NCI-H524 treated with DMSO at 0.1 percent for 48 hours (cell line): ENCODE measurements around the gene NBPF26.
"Not testable (repeated sequence)": the region's sequence is repeated elsewhere in the genome, so short reads cannot be mapped to it uniquely, and the experiment has no call there.

ENCODE experiments used
- DNase-seq: peaks from one replicate; lab custom pipeline; 2025; lab: John Stamatoyannopoulos, UW

Gene NBPF26

DNA sequence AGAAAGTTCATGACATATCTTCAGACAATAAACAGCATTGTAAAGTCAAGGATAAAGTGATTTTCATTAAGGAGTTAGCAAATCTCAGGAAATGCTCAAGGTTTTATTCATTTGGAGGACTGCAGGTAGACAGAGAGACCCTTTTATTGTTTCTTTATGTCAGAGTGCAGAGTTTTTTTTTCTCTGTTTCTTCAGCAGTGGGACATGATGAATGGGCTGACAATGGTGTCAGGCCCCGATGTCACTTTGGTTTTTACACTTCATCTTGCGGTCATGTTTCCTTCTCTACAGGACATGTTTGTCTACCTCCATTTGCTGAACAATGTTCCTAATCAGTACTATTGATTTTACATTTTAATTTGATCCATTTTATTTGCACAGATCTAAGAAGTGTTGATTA lies 134.4 kb downstream of the NBPF26 start:
- not testable (repeated sequence) for DNase-seq

DNA sequence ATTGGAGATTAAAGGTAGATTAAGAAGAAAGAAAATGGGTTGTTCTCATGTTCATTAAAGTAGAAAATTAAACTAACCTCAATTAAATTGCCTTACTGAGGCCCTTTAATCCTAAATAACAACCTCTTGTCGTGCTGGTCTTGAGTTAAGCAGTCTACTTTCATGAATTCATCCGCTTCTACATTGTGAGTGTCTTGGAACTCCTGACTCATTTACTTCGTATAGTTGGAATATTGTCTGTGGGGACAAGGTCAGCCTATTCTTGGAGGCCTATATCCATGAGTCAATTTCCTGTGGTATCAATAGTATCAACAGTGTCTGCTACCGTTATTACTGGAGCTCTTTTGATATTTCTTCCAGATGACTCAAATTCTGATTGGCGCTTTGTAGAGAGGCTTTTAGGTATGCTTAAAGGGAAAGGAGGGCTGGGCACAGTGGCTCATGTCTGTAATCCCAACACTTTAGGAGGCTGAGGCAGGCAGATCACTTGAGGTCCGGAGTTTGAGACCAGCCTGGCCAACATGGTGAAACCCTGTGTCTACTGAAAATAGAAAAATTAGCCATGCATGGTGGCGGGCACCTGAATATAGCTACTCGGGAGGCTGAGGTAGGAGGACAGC lies 136.0 kb downstream of the NBPF26 start:
- DNase-seq = not testable (repeated sequence)

DNA sequence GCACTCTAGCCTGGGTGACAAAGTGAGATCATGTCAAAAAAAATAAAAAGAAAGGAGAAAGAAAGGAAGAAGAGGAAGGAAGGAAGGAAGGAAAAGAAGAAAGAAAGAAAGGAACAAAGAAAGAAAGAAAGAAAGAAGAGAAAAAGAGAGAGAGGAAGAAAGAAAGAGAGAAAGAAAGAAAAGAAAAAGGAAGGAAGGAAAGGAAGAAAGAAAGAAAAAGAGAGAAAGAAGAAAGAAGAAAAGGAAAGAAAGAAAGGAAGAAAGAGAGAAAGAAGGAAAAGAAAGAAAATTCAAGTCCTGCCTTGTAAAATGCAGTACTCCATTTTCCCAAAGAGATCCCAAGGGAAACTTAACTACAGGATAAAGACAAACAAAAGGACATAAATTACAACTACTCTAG lies 154.5 kb downstream of the NBPF26 start:
- DNase-seq = not testable (repeated sequence)

DNA sequence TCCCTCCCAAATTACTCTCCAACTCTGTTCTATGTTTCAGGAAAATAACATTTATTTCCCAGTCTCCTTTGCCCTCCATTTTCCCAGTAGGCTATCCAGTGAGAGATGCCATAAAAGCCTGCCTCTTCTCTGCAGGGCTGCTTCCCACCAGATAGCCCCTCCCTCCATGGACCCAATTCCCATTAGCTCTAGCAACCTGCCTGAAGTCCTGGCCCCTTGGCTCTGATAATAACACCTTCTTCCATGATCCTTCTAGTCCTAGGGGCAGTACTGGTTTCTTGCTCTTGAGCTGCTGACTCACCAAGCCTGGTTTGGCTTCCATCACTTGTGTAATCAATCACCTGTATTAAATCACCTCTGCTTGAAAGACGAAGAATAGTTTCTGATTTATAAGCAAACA lies 156.3 kb downstream of the NBPF26 start:
- not testable (repeated sequence) for DNase-seq

DNA sequence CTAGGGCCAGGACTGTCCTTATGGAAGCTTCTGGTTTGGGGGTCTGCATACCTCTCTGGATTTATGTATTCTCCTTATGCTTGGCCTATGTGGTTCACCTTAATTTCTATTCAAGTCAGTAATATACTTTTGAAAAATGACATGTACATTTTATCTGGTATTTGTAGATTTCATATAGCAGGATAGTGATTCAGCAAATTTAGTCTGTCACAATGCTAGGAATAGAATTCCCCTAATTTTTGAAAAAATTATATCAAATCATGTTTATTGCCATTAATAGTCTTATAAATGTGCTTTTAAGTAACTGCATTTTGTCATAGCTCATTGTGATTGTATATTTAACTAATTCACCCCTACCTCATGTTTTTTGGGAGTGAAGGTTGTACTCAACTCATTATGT lies 158.2 kb downstream of the NBPF26 start:
- DNase-seq = not testable (repeated sequence)
